NB4 (cell line): Measurements from ENCODE around the gene PRKD2.
A peak's percentile ranks its signal among the peaks of the same experiment; 100 is the strongest.

Source experiments
- DNase-seq: peaks from one replicate; pipeline ENCODE4 v3.0.0; 2010; ENCODE audit warnings: low read depth
- H3K4me3 ChIP-seq: one replicate; pipeline ENCODE4 v1.5.1; 2011; ENCODE audit warnings: mild to moderate bottlenecking, low read depth, low read length, moderate library complexity
- CTCF ChIP-seq: IDR thresholded peaks from one replicate; pipeline ENCODE4 v1.5.1; 2012; ENCODE audit warnings: low read depth, low read length
- MAX ChIP-seq: IDR thresholded peaks from 2 replicates; pipeline ENCODE4 v1.6.1; 2011; ENCODE audit warnings: low read depth, low read length
- MYC ChIP-seq: IDR thresholded peaks from 2 replicates; pipeline ENCODE4 v1.6.1; 2011; ENCODE audit warnings: low read depth, low read length
- POLR2A ChIP-seq: IDR thresholded peaks from 2 replicates; pipeline ENCODE4 v1.6.1; 2011; ENCODE audit warnings: mild to moderate bottlenecking; ENCODE audit not compliant: insufficient read length; ENCODE audit errors: extremely low read depth

Gene PRKD2

GRCh38 chr19:46697204-46697960 lies 19.5 kb downstream of the PRKD2 start:
- H3K4me3 ChIP-seq: no peak overlapping the region
- TF ChIP-seq MAX (peak; percentile 98), MYC (peak; percentile 99), CTCF (no peak), POLR2A (no peak)
- DNase-seq: peak; percentile 100

GRCh38 chr19:46696866-46697203 lies 20.1 kb downstream of the PRKD2 start:
- no peak for TF ChIP-seq MYC
- TF ChIP-seq MAX: no peak
- TF ChIP-seq POLR2A: no peak
- no peak for TF ChIP-seq CTCF
- no peak for DNase-seq
- no peak overlapping the region for H3K4me3 ChIP-seq

GRCh38 chr19:46696052-46696451 lies 20.9 kb downstream of the PRKD2 start:
- H3K4me3 ChIP-seq: no peak overlapping the region
- no peak for DNase-seq
- TF ChIP-seq MYC (no peak), CTCF (no peak), POLR2A (no peak), MAX (no peak)

GRCh38 chr19:46693760-46694159 lies 23.2 kb downstream of the PRKD2 start:
- no peak for DNase-seq
- TF ChIP-seq CTCF (no peak), MAX (no peak), POLR2A (no peak), MYC (no peak)
- no peak overlapping the region for H3K4me3 ChIP-seq

GRCh38 chr19:46692918-46693722 lies 23.8 kb downstream of the PRKD2 start:
- H3K4me3 ChIP-seq: no peak overlapping the region
- no peak for TF ChIP-seq MAX
- no peak for TF ChIP-seq CTCF
- no peak for TF ChIP-seq MYC
- no peak for TF ChIP-seq POLR2A
- DNase-seq: no peak
